ENCODE data around the gene USP15.
"Not testable (repeated sequence)": the region's sequence is repeated elsewhere in the genome, so short reads cannot be mapped to it uniquely, and the experiment has no call there.

Gene USP15

GRCh38 chr12:62363506-62363905 is 103.3 kb downstream of the USP15 start:
- no peak overlapping the region for H3K4me3 Mint-ChIP-seq
- ATAC-seq (ENCODE audit: low read depth): no peak
- H3K4me1 Mint-ChIP-seq: peaks cover 20% of the 10 kb centered on the region
- H3K27me3 Mint-ChIP-seq: no peaks in the 10 kb centered on the region
- H3K36me3 Mint-ChIP-seq: peaks cover 50% of the 10 kb centered on the region
- peak overlapping the region; percentile 11 for H3K27ac Mint-ChIP-seq
- DNase-seq (ENCODE audit: low spot score in 2 of 2): no peak
- peaks cover 8% of the 10 kb centered on the region for H3K9me3 Mint-ChIP-seq

DNA sequence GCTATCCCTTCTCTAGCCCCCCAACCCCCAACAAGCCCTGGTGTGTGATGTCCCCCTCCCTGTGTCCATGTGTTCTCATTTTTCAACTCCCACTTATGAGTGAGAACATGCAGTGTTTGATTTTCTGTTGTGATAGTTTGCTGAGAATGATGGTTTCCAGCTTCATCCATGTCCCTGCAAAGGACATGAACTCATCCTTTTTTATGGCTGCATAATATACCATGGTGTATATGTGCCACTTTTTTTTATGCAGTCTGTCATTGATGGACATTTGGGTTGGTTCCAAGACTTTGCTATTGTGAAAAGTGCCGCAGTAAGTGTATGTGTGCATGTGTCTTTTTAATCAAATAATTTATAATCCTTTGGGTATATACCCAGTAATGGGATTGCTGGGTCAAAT is 104.5 kb downstream of the USP15 start:
- Mint-ChIP-seq H3K4me1 (peaks cover 20% of the 10 kb centered on the region), H3K36me3 (peaks cover 54% of the 10 kb centered on the region)
- H3K27me3 Mint-ChIP-seq; DNase-seq (ENCODE audit: low spot score in 2 of 2); ATAC-seq (ENCODE audit: low read depth); H3K4me3 Mint-ChIP-seq; H3K27ac Mint-ChIP-seq; H3K9me3 Mint-ChIP-seq: not testable (repeated sequence)

GRCh38 chr12:62365846-62366245 is 105.6 kb downstream of the USP15 start:
- Mint-ChIP-seq H3K36me3 (peaks cover 60% of the 10 kb centered on the region), H3K27ac (peak overlapping the region; percentile 26), H3K4me1 (peaks cover 20% of the 10 kb centered on the region)
- H3K27me3 Mint-ChIP-seq; H3K4me3 Mint-ChIP-seq; ATAC-seq (ENCODE audit: low read depth); DNase-seq (ENCODE audit: low spot score in 2 of 2); H3K9me3 Mint-ChIP-seq: not testable (repeated sequence)

DNA sequence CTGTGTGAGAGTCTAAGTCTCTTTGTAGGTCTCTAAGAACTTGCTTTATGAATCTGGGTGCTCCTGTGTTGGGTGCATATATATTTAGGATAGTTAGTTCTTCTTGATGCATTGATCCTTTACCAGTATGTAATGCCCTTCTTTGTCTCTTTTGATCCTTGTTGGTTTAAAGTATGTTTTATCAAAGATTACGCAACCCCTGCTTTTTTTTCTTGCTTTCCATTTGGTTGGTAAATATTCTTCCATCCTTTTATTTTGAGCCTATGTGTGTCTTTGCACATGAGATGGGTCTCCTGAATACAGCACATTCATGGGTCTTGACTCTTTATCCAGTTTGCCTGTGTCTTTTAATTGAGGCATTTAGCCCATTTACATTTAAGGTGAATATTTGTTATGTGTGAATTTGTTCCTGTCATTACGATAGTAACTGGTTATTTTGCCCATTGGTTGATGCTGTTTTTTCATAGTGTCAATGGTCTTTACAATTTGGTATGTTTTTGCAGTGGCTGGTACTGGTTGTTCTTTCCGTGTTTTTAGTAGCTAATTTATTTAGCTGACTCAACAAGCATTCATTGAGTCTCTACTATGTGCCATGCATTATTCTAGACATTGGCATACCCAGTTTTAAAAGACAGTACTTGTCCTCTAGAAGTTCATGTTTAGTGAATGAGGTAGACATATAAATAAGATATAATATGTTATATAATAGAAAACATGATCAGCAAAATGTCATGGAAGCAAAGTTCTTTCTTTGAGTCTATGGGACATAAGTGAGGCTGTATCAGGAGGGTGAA is 108.4 kb downstream of the USP15 start:
- not testable (repeated sequence) for ATAC-seq (ENCODE audit: low read depth); H3K9me3 Mint-ChIP-seq; H3K4me3 Mint-ChIP-seq; H3K27me3 Mint-ChIP-seq; DNase-seq (ENCODE audit: low spot score in 2 of 2)
- Mint-ChIP-seq H3K27ac (peak overlapping the region; percentile 19), H3K36me3 (peaks cover 54% of the 10 kb centered on the region), H3K4me1 (peaks cover 17% of the 10 kb centered on the region)

GRCh38 chr12:62370189-62370588 is 110.0 kb downstream of the USP15 start:
- Mint-ChIP-seq H3K27me3 (no peaks in the 10 kb centered on the region), H3K4me3 (no peak overlapping the region), H3K9me3 (no peaks in the 10 kb centered on the region), H3K4me1 (peaks cover 17% of the 10 kb centered on the region), H3K36me3 (peaks cover 44% of the 10 kb centered on the region), H3K27ac (no peak overlapping the region)
- ATAC-seq (ENCODE audit: low read depth): no peak
- no peak for DNase-seq (ENCODE audit: low spot score in 2 of 2)

DNA sequence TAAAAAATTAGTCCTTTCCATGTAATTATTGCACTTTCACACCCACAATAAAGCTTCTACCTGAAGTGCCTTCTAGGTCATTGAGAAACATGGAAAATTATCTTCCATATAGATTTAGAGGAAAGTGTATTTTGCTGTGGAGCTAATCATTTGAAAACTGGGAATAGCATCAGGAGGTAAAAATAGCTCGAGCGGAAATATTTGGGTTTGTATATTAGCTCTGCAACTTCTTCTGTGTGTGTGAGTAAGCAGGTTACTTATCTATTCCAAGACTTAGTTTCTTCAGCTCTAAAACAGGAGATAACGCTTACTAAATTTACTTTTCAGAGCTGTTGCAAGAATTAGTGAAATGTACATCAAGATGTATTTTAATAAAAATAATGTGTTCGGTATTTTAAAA is 111.5 kb downstream of the USP15 start:
- ATAC-seq (ENCODE audit: low read depth) (no peak), DNase-seq (ENCODE audit: low spot score in 2 of 2) (no peak)
- H3K9me3 Mint-ChIP-seq: no peaks in the 10 kb centered on the region
- no peak overlapping the region for H3K27ac Mint-ChIP-seq
- H3K36me3 Mint-ChIP-seq: peaks cover 33% of the 10 kb centered on the region
- no peaks in the 10 kb centered on the region for H3K27me3 Mint-ChIP-seq
- peaks cover 8% of the 10 kb centered on the region for H3K4me1 Mint-ChIP-seq
- H3K4me3 Mint-ChIP-seq: no peak overlapping the region

GRCh38 chr12:62372134-62372533 is 111.9 kb downstream of the USP15 start:
- DNase-seq (ENCODE audit: low spot score in 2 of 2) (no peak), ATAC-seq (ENCODE audit: low read depth) (no peak)
- Mint-ChIP-seq H3K36me3 (peaks cover 30% of the 10 kb centered on the region), H3K27ac (no peak overlapping the region), H3K9me3 (no peaks in the 10 kb centered on the region), H3K27me3 (no peaks in the 10 kb centered on the region), H3K4me1 (peaks cover 8% of the 10 kb centered on the region), H3K4me3 (no peak overlapping the region)

DNA sequence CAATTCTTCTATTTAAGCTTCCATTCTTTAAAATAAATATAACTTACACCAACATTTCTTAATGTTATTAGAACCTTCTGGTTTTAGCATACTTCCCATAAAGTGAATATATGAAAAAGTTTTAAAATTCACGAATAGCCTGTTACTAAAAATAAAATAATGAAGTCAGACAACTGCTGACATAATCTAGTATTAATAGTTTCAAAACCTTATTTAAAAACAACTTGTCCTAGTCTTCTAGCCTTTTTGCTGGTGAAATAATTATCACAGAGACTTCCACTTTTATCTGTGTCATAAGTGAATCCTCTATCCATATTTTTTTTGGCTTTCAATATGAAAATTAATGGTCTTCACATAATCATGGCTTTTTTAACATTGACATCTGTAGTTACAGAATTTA is 112.6 kb downstream of the USP15 start:
- H3K27ac Mint-ChIP-seq: no peak overlapping the region
- H3K9me3 Mint-ChIP-seq: no peaks in the 10 kb centered on the region
- peaks cover 4% of the 10 kb centered on the region for H3K4me1 Mint-ChIP-seq

GRCh38 chr12:62375603-62376002 is 115.4 kb downstream of the USP15 start:
- H3K27ac Mint-ChIP-seq: peak overlapping the region; percentile 33

More for the DNA sequence above, 112.6 kb downstream of the USP15 start:
- no peak overlapping the region for H3K4me3 Mint-ChIP-seq
- DNase-seq (ENCODE audit: low spot score in 2 of 2) (no peak), ATAC-seq (ENCODE audit: low read depth) (no peak)
- H3K36me3 Mint-ChIP-seq: peaks cover 25% of the 10 kb centered on the region
- no peaks in the 10 kb centered on the region for H3K27me3 Mint-ChIP-seq

GRCh38 chr12:62379026-62379722 is 119.0 kb downstream of the USP15 start:
- H3K36me3 Mint-ChIP-seq: peaks cover 19% of the 10 kb centered on the region
- peak overlapping the region; percentile 88 for H3K27ac Mint-ChIP-seq
- no peaks in the 10 kb centered on the region for H3K27me3 Mint-ChIP-seq
- H3K9me3 Mint-ChIP-seq: no peaks in the 10 kb centered on the region
- H3K4me3 Mint-ChIP-seq: no peak overlapping the region
- ATAC-seq (ENCODE audit: low read depth): no peak
- peaks cover 3% of the 10 kb centered on the region for H3K4me1 Mint-ChIP-seq
- no peak for DNase-seq (ENCODE audit: low spot score in 2 of 2)

More at GRCh38 chr12:62375603-62376002, 115.4 kb downstream of the USP15 start:
- DNase-seq (ENCODE audit: low spot score in 2 of 2): no peak
- Mint-ChIP-seq H3K4me1 (peaks cover 3% of the 10 kb centered on the region), H3K27me3 (no peaks in the 10 kb centered on the region), H3K9me3 (no peaks in the 10 kb centered on the region), H3K4me3 (no peak overlapping the region), H3K36me3 (peaks cover 13% of the 10 kb centered on the region)
- ATAC-seq (ENCODE audit: low read depth): no peak

- no peak for ATAC-seq (ENCODE audit: low read depth)
- no peak overlapping the region for H3K27ac Mint-ChIP-seq
- no peak overlapping the region for H3K4me3 Mint-ChIP-seq
- H3K4me1 Mint-ChIP-seq: peaks cover 3% of the 10 kb centered on the region
- peaks cover 19% of the 10 kb centered on the region for H3K36me3 Mint-ChIP-seq
- no peaks in the 10 kb centered on the region for H3K9me3 Mint-ChIP-seq
- no peaks in the 10 kb centered on the region for H3K27me3 Mint-ChIP-seq
- DNase-seq (ENCODE audit: low spot score in 2 of 2): no peak
Observed at GRCh38 chr12:62379723-62380045, 119.5 kb downstream of the USP15 start.

DNA sequence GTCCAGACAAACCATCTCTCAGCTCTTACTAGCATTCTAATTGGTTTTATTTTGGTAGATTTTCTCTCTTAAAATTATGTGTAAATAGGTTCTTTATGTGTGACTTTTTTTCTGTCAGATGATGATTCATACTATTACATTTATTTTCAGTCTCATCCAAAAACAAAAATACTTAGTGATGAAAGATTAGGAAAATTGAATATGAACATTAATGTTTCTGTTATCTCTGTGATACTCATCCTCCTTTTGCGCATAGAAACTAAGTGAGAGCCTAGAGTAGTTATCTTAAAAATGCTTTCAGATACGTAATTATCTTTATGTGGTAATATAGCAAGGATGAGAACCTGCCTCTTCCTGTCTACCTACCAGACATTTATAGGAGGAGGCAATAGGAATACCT is 122.3 kb downstream of the USP15 start:
- Mint-ChIP-seq H3K4me1 (peaks cover 3% of the 10 kb centered on the region), H3K27ac (no peak overlapping the region), H3K9me3 (no peaks in the 10 kb centered on the region), H3K36me3 (peaks cover 14% of the 10 kb centered on the region), H3K27me3 (no peaks in the 10 kb centered on the region), H3K4me3 (no peak overlapping the region)
- ATAC-seq (ENCODE audit: low read depth) (no peak), DNase-seq (ENCODE audit: low spot score in 2 of 2) (no peak)

DNA sequence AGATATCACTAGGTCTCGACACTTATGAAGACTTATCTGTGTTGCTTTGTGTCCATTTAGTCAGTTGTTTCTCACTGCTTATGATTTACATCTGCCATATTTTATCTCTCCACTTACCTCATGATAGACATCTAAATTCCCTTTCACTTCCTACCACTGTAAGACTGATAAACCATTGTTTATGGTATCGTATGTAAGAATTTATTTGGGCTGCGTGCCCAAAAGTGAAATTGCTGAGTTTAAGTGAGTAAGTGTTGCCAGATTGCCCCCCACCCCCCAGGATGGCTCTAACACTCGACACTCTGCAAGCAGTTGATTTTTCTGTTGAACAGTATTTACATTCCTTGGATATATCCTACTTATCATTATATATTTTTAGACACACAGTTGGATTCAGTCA is 136.5 kb downstream of the USP15 start:
- H3K9me3 Mint-ChIP-seq: no peaks in the 10 kb centered on the region
- peaks cover 28% of the 10 kb centered on the region for H3K36me3 Mint-ChIP-seq
- no peak overlapping the region for H3K27ac Mint-ChIP-seq
- no peak overlapping the region for H3K4me3 Mint-ChIP-seq
- peaks cover 7% of the 10 kb centered on the region for H3K4me1 Mint-ChIP-seq
- ATAC-seq (ENCODE audit: low read depth): no peak
- no peak for DNase-seq (ENCODE audit: low spot score in 2 of 2)
- H3K27me3 Mint-ChIP-seq: no peaks in the 10 kb centered on the region

DNA sequence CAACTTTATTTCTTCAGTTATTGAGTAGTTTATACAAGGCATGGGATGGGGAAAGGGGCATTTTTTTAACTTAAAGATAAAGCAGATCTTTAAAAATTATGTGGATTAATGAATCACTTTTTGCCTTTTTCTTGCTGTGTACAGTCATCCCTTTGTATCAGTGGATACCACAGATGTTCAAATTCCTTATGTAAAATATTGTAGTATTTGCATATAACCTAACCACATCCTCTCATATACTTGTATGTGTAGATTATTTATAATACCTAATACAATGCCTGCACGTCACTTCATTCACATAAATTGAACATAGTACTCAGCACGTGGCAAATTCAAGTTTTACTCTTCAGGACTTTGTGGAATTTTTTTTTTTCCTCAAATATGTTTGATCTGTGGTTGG is 139.9 kb downstream of the USP15 start:
- H3K4me3 Mint-ChIP-seq: no peak overlapping the region
- peaks cover 41% of the 10 kb centered on the region for H3K36me3 Mint-ChIP-seq
- ATAC-seq (ENCODE audit: low read depth): peak; percentile 41

More for the DNA sequence above, 139.9 kb downstream of the USP15 start:
- Mint-ChIP-seq H3K27ac (no peak overlapping the region), H3K4me1 (peaks cover 7% of the 10 kb centered on the region), H3K27me3 (no peaks in the 10 kb centered on the region), H3K9me3 (no peaks in the 10 kb centered on the region)
- DNase-seq (ENCODE audit: low spot score in 2 of 2): no peak

Data from memory B cell (primary cell).